Daoy (cell line): Measurements from ENCODE around the gene MAP1B. TPM values are rescaled to one million over a fixed set of nuclear protein-coding genes. Genes with fewer than 3 reads are reported as not detected.

Source experiments
- DNase-seq: peaks from one replicate; pipeline ENCODE4 v3.0.0-alpha.2; 2015; ENCODE audit warnings: low read depth
- total RNA-seq: library from RNA; depleted of rRNA; stranded (reverse); fragments of >200 nt; shearing (Covaris generic); gene quantifications from 2 replicates; pipeline ENCODE4 v1.2.3, GENCODE V29; 2014

The MAP1B gene
- total RNA-seq, 1 experiment from 2014 or later, result 44.0 TPM

GRCh38 chr5:72133212-72133990, 26.1 kb downstream of the MAP1B start:
- DNase-seq, result peak; percentile 46

DNA sequence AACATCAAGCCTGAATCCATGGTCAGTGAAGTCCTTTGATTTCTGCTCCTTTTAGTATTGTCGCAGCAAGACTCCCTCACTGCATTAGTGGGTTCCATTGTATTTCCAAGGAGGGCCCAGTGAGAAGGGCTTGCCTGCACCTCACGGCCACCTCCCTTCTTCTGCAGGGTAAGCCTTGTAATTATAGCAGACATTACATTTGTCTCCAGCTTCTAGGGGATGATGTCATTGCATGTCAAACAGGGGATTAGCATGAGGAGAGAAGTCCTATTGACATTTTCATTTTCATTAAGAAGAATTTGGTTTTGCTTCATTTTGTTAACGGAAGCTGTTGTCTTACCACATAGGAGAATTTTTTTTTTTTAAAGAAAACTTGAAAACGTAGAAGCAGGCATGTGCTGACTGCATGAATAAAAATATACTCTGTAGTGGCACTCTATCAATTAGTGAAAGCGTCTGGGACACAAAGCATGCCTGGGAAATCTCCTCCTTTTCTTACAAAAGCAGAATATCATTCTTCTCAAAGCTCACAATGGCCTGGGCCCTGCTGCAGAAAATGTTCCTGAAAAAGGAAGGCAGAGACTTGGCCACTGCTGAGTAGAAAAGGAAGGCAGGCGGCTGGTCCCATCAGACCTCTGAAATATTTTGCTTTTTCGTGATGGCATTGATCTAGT, 27.1 kb downstream of the MAP1B start:
- peak; percentile 65 for DNase-seq

- DNase-seq, result no peak
These were observed 30.6 kb downstream of the MAP1B start for GRCh38 chr5:72137826-72138409.

DNA sequence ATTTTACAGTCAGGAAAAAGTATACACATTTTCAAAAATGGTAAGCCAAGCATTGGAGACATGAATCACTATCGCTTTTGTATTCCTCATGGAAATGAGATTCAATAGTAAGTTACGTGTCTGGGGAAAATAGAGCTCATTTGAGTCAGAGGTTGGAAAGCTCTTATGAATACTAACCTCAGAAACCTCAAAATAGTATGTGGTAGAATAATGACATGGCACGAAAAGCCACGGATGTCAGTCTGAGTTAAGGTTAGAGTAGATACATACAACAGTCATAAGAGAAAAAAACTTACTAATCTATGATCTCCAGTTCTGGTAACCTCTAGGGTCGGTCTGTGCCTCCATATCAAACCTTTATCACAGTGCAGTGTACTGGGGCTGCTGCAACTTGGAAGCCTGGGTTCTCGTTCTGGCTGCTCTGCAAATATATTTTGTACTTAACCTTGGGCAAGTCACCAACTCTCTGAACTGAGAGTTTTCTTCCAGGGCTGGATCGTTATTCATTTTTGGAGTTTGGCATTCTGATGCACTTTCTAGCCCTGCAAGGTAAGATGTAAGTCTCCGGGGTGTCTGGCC, 31.8 kb downstream of the MAP1B start:
- peak; percentile 88 for DNase-seq

- peak; percentile 36 for DNase-seq
These were observed 33.4 kb downstream of the MAP1B start for GRCh38 chr5:72140711-72141110.

- peak; percentile 56 for DNase-seq
These were observed 34.4 kb downstream of the MAP1B start for GRCh38 chr5:72141440-72142355.

GRCh38 chr5:72144762-72145161, 37.5 kb downstream of the MAP1B start:
- no peak for DNase-seq

GRCh38 chr5:72145348-72145747, 38.1 kb downstream of the MAP1B start:
- no peak for DNase-seq

DNA sequence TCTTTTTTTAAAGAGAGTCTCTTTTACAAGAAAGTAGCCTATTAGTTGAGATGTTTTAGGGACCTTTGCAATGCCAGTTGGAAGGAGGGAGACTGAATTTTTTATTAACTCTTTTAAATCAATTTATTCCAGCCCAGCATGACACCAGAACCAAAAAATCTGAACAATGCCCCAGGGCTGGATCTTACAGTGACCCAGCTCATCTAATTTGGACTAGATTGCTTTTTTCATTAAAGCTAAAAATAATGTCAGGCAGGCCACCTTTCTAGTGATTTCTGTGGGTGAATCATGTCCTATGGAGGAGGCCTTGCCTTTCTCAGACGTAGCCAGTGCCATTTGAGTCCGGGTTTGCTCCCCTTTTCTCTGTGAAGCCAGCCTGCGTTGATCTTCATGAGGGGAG, 38.8 kb downstream of the MAP1B start:
- no peak for DNase-seq

GRCh38 chr5:72147569-72147968, 40.3 kb downstream of the MAP1B start:
- no peak for DNase-seq

GRCh38 chr5:72149742-72150141, 42.5 kb downstream of the MAP1B start:
- DNase-seq, result no peak

DNA sequence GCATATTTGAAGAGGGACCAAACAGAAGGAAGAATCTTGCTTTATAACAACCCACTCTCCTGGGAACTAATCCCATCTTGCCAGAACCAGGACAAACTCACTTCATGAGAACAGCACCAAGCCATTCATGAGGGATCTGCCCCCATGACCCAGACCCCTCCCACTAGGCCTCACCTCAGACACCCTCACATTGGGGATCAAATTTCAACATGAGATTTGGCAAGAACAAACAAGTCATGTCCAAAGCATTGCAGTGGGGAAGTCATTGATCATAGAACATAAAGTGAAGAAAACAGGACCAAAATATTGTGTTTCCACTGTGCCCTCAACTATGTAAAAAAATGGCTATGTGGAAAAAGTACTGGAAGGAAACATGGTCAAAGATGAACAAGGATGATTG, 43.9 kb downstream of the MAP1B start:
- no peak for DNase-seq

DNA sequence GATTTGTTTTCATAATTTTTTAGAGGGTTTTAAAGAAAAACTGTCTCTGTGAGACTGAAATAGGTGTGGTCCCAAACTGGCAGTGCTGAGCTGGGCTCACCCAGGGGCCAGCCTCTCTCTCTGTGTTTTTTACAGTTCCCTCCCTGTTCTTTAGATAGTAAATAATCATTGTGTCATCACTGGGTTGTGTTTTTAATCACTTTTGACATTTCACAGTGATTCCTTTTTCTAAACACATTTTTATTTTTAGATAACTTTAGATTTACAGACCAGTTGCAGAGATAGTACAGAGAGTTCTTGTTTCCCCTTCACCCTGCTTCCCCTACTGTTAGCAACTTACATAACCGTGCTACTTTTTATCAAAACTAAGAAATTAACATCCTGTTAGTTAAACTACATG, 44.4 kb downstream of the MAP1B start:
- no peak for DNase-seq

- no peak for DNase-seq
These were observed 45.3 kb downstream of the MAP1B start for GRCh38 chr5:72152545-72152944.

DNA sequence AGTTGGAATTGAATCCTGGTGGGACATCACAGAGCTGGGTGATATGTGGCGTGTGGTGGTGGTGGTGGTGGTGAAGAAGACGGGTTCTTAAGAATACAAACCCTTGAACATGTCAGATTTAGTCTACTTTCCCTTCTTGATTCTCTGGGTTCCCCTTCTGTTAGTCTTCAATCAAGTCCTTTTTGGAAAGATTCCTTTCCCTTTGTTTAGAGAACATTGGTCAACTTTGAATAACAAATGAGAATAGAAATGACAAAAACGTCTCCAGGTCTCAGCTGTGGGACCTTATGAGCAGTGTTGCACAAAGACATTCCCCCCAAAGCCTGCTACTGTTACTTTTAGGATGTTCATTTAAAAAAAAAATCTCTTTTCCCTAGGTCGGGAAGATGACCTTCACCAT, 46.3 kb downstream of the MAP1B start:
- DNase-seq, result no peak

GRCh38 chr5:72154076-72154756, 46.9 kb downstream of the MAP1B start:
- no peak for DNase-seq

GRCh38 chr5:72156946-72157624, 49.8 kb downstream of the MAP1B start:
- peak; percentile 76 for DNase-seq

GRCh38 chr5:72157625-72157962, 50.3 kb downstream of the MAP1B start:
- no peak for DNase-seq

GRCh38 chr5:72159501-72159911, 52.2 kb downstream of the MAP1B start:
- no peak for DNase-seq

DNA sequence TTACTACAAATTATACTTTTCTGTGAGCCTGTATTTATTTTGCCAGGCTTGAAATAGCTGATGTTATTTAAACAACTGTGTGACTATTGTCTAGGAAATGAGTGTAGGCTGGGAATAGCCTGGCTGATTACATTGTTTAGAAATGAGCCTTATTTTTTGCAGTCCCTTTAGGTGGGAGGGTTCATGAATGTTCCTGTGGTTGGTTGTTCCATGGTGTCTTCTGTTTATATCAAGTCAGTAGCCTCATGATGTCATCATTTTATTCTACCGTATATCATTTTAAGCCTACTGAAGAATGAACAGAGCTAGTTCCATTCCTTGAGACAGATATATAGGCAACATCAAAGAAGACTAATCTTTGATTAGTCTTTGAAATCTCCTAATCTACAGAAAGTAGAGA, 53.1 kb downstream of the MAP1B start:
- peak; percentile 39 for DNase-seq
